ENCODE results near the gene SIVA1. TPM values are rescaled to one million over a fixed set of nuclear protein-coding genes. Genes with fewer than 3 reads are reported as not detected.

The SIVA1 gene
- 49.7 and 75.3 TPM in 2 replicates for polyA plus RNA-seq (2011; rRNA removed)
- polyA minus RNA-seq (2011; rRNA and poly(A)+ RNA removed), result 6.8 and 9.4 TPM in 2 replicates

- no peak for TF ChIP-seq CTCF (IDR thresholded peaks at IDR 0.05; ENCODE audit: low read depth, low read length)
- ChIA-PET POLR2A (interaction anchor here (0.6 to 2.1 kb wide), 14 partner anchors 10 to 541 kb away, joined by 3 to 16 read pairs (median 4); partner anchors contain the start of genes ADSS1, CLBA1 and ZBTB42), CTCF (interaction anchor here (1.2 to 6.5 kb wide), 4 partner anchors 15 to 74 kb away, joined by 5 to 39 read pairs (median 19); partner anchors contain the start of gene ADSS1)
- peak within 1 kb of the TSS; percentile 94 for H3K4me3 ChIP-seq (ENCODE audit: low read depth, low read length)
- no peaks in the 10 kb centered on the region for H3K27me3 ChIP-seq (ENCODE audit: control insufficient read depth, insufficient read depth, low read length)
- peaks cover 9% of the 10 kb centered on the region; the same call in 1 of the 2 replicates for H3K9me3 ChIP-seq (ENCODE audit: control insufficient read depth, insufficient read depth, low read length)
- peak; percentile 98 for DNase-seq (ENCODE audit: low read depth, low spot score)
- H3K27ac ChIP-seq (ENCODE audit: low read depth, low read length), result peak within 1 kb of the TSS; percentile 52
These were observed at the start of gene SIVA1 for GRCh38 chr14:104752735-104753527. Gene SIVA1, plus strand, starts transcription at chr14:104753147. Its CDS starts 55 bp downstream, at chr14:104753202.

- no peaks in the 10 kb centered on the region for H3K27me3 ChIP-seq (ENCODE audit: control insufficient read depth, insufficient read depth, low read length)
- H3K9me3 ChIP-seq (ENCODE audit: control insufficient read depth, insufficient read depth, low read length), result peaks cover 12% of the 10 kb centered on the region; the same call in 1 of the 2 replicates
- TF ChIP-seq CTCF (IDR thresholded peaks at IDR 0.05; ENCODE audit: low read depth, low read length), result no peak
- no peak overlapping the region for H3K4me3 ChIP-seq (ENCODE audit: low read depth, low read length)
- no peak overlapping the region for H3K27ac ChIP-seq (ENCODE audit: low read depth, low read length)
- ChIA-PET POLR2A (no interaction called here), CTCF (no interaction called here)
- DNase-seq (ENCODE audit: low read depth, low spot score), result no peak
These were observed 49.7 kb upstream of the SIVA1 start for GRCh38 chr14:104703269-104703668.

- TF ChIP-seq CTCF (IDR thresholded peaks at IDR 0.05; ENCODE audit: low read depth, low read length), result no peak
- H3K9me3 ChIP-seq (ENCODE audit: control insufficient read depth, insufficient read depth, low read length), result peaks cover 12% of the 10 kb centered on the region; the same call in 1 of the 2 replicates
- H3K4me3 ChIP-seq (ENCODE audit: low read depth, low read length), result no peak overlapping the region
- H3K27ac ChIP-seq (ENCODE audit: low read depth, low read length), result no peak overlapping the region
- no peak for DNase-seq (ENCODE audit: low read depth, low spot score)
- H3K27me3 ChIP-seq (ENCODE audit: control insufficient read depth, insufficient read depth, low read length), result no peaks in the 10 kb centered on the region
- POLR2A ChIA-PET, result no interaction called here
- CTCF ChIA-PET, result interaction anchor here (1.0 to 2.0 kb wide), 2 partner anchors 18 to 39 kb away, joined by 3 to 4 read pairs; no protein-coding TSS in a partner anchor
These were observed 48.7 kb upstream of the SIVA1 start for GRCh38 chr14:104704252-104704651.

GRCh38 chr14:104705340-104706047 is 47.5 kb upstream of the SIVA1 start:
- no peak for DNase-seq (ENCODE audit: low read depth, low spot score)

More at GRCh38 chr14:104705340-104706047, 47.5 kb upstream of the SIVA1 start:
- CTCF ChIA-PET, result interaction anchor here (0.5 to 2.0 kb wide), 2 partner anchors 17 to 121 kb away, joined by 4 read pairs; no protein-coding TSS in a partner anchor
- TF ChIP-seq CTCF (IDR thresholded peaks at IDR 0.05; ENCODE audit: low read depth, low read length), result no peak
- POLR2A ChIA-PET, result no interaction called here
- peaks cover 12% of the 10 kb centered on the region; the same call in 1 of the 2 replicates for H3K9me3 ChIP-seq (ENCODE audit: control insufficient read depth, insufficient read depth, low read length)
- H3K4me3 ChIP-seq (ENCODE audit: low read depth, low read length), result no peak overlapping the region
- no peak overlapping the region for H3K27ac ChIP-seq (ENCODE audit: low read depth, low read length)
- no peaks in the 10 kb centered on the region for H3K27me3 ChIP-seq (ENCODE audit: control insufficient read depth, insufficient read depth, low read length)
